Upper lobe of left lung (tissue), 4 donors: ENCODE results near the gene RPL10.
"Not testable (repeated sequence)": the region's sequence is repeated elsewhere in the genome, so short reads cannot be mapped to it uniquely, and the experiment has no call there.

Experiments
- EP300 ChIP-seq, 4 donors: sonication (generic); formaldehyde crosslinking; IDR thresholded peaks; one replicate each; pipeline ENCODE4 v1.5.1; 2017; ENCODE audit warnings: antibody characterized with exemption in 4 of 4, control low read depth in 2 of 4
- POLR2AphosphoS5 ChIP-seq, 2 donors: sonication (generic); formaldehyde crosslinking; IDR thresholded peaks; one replicate each; pipeline ENCODE4 v1.5.1; 2017; ENCODE audit warnings: antibody characterized with exemption in 2 of 2
- TF ChIP-seq, protein P1 (sequence below), 6 experiments: fragments of 450-650 bp in 4 of 6; fragments of 200-600 bp in 2 of 6; sonication (generic) in 2 of 6; IDR thresholded peaks; one replicate each; pipeline ENCODE4 v1.5.1; 2016 to 2019; ENCODE audit warnings: antibody characterized with exemption in 6 of 6

DNA sequence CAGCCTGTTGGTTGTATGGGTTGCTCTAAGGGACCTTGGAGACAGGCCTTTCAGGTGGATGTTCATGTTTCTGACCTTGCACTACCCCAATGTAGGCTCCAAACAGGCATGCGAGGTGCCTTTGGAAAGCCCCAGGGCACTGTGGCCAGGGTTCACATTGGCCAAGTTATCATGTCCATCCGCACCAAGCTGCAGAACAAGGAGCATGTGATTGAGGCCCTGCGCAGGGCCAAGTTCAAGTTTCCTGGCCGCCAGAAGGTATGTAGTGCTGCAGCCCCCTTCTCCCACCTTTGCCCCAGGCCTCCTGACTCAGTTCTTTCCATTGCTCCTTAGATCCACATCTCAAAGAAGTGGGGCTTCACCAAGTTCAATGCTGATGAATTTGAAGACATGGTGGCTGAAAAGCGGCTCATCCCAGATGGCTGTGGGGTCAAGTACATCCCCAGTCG lies 2.2 kb downstream of the RPL10 start:
- TF ChIP-seq, protein P1, sequence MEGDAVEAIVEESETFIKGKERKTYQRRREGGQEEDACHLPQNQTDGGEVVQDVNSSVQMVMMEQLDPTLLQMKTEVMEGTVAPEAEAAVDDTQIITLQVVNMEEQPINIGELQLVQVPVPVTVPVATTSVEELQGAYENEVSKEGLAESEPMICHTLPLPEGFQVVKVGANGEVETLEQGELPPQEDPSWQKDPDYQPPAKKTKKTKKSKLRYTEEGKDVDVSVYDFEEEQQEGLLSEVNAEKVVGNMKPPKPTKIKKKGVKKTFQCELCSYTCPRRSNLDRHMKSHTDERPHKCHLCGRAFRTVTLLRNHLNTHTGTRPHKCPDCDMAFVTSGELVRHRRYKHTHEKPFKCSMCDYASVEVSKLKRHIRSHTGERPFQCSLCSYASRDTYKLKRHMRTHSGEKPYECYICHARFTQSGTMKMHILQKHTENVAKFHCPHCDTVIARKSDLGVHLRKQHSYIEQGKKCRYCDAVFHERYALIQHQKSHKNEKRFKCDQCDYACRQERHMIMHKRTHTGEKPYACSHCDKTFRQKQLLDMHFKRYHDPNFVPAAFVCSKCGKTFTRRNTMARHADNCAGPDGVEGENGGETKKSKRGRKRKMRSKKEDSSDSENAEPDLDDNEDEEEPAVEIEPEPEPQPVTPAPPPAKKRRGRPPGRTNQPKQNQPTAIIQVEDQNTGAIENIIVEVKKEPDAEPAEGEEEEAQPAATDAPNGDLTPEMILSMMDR (IDR thresholded peaks at IDR 0.05), result not testable (repeated sequence)
- TF ChIP-seq EP300, POLR2AphosphoS5 (IDR thresholded peaks at IDR 0.05): not testable (repeated sequence)
